Measurements from ENCODE around the gene INSYN2B.

INSYN2B gene

DNA sequence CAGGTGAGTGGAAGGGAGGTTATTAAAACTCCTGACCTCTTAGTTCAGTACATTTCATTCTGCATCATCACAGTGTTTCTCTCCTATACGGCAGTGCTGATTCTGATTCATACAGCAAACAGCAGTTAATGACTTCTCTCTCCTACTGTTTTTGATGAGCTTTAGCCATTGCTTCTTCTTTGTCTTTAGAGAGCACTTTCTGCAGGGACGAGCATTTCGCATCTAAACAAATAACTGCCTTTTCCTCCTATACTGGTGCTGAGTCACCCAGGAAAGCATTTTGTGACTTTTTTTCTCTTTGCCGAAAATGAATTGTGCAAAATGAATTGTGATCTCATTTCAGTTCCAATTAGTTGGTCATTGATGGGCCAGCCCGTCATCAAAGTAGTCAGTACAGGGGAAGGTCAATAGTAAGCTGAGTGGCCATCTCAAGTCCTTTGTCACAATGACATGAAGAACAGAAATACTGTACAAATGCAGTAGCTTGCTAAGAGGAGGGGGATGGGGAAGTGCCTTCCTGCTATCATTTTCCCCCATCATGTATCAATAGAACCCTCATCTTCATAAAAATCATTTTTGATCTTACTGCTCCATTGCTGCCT, 98.5 kb downstream of the INSYN2B start:
- no peak for DNase-seq

DNA sequence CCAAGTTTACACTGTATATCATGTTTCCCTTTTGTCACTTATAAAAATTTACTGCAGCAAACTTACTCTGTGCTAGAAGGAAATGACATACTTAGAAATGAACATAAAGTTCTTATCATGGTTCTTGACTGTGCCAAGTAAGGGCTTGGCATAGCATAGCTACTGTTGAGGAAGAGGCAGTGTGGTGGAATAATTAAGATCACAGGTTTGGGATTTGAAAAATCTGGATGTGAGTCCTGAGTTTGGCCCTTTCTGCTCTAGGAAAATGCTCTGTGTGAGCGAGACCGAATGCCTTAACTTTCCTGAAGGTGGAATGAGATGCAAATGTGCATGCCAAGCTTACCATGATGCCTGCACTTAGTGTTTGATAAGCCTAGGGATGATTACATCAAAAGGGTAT, 99.5 kb downstream of the INSYN2B start:
- no peak for DNase-seq

DNA sequence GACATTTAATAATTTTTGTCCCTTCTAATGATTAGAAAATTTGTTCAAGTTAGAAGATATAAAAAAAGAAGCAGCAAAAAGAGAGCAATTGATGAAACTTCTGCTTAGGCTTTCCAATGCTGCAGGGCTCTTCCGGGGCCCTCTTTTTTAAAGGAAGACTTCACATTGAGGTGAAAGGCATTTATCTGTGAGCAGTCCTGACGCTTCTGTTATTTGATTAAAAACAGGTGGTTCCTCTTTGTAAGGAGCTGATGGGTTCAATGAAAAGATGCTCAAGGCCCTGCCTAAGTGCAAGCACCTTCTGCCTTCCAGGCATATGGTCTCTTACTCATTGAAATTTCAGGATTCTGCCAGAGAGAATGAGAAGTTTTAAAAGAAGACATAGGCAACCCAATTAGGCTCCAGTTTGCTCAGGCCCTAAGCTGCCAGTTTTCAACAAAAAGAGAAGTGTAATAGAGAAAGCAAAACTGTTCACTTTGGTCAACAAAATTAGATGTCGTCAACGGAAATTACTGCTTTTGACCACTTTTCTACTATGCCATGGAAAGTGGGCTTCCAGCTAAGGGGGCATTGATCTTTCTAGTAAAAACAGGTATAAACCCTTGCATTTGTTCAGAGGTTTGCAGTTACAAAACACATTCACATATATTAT, 100.2 kb downstream of the INSYN2B start:
- no peak for DNase-seq

DNA sequence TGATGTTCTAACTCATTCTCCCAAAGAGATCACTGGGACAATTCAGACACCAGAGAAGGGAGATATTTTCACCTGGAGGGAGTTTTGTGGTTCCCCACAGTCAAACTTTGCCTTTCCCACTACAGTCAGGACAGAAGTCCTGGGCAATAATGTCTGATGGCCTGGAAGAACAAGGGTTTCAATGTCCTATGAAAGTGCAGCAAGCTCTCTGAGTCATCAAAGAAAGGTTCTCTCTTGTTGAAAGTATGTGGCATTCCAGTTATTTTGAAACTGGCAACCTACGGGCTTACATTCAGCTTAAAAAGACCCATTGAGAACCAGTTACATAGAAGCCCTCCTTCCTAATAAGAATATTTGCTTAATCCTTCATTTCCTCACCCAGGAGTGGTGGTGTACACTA, 103.9 kb downstream of the INSYN2B start:
- no peak for DNase-seq

DNA sequence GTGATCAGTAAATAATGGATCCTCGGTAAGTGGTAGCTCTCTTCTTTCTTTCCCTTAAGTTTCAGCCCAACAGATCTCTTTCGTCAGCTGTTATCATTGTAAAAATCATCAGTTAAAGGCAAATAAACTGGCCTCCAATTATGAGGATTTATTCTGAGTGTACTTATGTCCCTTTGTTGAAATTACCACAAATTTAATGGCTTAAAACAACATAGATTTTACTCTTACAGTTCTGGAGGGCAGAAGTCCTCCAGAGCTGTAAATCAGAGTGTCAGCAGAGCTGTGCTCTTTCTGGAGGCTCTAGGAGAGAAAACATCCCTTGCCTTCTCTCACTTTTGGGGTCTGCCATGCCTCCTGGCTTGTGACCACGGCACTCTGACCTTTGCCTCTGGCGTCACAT, 104.6 kb downstream of the INSYN2B start:
- DNase-seq, result no peak

DNA sequence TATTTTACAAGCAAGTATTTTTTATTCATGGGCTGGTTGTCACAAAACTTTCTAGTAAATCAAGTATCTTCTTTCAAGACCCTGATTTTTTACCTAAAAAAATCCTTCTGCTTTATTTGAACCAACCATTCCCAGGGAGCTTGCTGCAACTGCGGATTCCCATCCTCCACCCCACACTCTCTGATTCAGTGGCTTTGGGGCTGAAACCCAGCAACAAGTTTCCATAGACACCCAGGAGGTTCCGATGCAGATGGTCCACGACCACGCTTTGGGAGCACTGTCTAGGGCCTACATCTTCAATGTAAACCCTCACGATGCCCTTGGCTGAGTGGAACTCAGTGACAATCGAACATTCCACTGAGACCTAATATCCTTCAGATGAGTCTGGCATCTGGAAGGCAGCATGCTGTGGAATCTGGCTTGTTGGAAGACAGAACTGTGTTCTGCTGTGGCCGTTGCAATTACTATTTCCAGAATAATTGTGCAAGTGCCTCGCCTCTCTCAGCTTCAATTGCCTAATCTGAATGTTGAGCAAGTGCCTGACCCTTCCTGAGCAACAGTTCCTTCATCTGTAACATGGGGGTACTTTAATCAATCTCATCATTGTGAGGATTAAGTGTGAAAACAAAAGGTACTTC, 105.1 kb downstream of the INSYN2B start:
- DNase-seq, result no peak

DNA sequence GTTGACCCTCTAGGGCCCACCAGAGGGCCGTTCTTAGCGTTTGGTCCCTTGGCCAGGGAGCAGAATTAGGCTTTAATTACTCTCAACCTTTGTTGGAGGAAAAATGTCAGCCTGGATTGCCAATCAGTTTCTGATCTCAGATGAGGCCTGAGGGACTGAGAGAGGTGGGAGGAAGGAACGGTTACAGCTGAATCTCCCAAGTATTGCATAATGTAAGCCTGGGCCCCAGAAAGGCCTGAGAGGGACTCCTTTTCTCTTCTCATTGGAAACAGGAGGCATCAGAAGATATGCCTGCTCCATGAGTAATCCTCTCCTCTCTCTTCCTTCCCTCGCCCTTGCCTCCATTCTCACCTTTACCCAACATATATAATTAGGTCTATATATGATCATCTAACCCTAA, 105.7 kb downstream of the INSYN2B start:
- no peak for DNase-seq

DNA sequence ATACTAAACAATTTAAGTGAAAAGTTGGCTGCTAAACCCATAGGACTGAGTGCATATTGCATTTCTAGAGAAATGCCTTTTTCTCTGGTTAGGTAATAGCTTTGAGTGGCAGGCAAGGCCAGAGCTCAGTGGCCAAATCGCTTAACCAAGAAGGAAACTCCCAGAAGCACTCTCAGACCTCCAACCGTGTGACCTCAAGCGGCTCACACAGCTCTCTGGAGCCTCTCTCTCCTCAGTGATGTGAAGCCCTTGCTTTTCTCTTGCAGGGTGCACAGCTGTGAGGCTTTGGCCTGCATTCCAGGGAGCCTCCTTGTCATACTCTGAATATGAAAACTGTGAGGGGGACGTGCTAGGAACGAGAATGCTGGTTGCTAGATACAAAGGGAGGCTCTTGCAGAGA, 106.7 kb downstream of the INSYN2B start:
- DNase-seq, result no peak

DNA sequence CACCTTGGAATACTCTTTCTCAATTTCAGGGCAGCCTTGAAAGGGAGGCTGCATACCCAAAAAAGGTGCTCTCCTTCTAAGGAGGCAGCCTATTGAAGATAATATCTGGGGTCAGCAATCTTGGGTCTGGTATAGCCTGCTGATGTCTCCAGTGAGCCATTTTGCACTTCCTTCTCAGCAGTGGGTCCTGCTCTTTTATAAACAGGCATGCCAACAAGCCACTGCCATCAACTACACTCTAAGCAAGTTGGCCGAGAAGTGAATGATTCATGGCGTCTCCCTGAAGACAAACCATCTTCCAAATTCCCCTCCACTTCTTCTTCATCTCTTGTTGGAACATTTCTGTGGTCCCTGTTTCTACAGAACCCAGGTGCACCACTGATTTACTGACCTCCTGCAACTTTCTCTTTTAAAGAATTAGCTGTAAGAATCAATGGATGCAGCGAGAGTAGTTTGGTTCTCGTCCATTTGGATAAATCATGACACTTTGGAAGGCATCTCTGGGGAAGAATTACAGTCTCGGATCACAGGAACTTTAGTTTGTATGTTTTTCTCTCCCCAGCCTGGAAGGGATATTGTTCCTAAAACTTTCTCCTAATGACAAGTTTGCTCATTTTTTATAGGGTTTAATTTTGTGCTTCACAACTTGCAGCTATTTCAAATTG, 108.3 kb downstream of the INSYN2B start:
- DNase-seq, result no peak

DNA sequence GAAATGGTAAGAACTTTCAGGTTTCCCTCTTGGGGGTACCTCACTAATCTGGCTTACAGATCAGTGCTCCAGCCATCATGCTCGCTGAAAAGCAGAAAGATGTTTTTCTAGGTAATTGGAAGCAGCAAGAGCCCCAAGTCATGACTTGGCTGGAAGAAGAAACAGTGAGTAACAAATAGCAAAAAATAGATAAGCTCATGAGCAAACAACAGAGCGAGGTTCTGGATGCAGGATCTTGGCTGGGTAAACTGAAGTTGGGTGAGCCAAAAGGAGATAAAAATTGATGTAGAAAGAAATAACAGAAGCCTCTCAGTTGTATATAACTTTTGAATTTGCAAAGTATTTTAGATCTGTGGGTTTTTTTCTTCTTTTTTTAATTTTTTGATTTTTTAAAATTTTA, 110.1 kb downstream of the INSYN2B start:
- DNase-seq, result no peak

DNA sequence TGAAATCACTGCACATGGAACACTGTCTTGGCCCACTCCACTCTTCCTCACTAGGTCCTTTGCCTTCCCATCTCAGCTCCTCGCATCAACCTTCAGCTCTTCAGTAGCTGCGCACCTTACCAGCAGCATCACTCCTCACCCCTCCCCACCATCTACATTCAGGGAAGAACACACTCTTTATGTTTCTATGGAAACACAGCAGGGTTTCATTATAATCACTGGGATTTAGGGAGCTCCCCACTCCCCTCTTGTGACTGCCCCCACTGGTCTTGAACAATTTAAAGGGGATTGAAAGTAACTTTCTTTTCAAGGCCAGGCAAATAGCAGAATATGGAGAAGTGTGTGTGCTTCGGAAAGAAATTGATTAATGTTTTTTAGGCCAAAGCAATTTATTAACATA, 111.2 kb downstream of the INSYN2B start:
- no peak for DNase-seq

DNA sequence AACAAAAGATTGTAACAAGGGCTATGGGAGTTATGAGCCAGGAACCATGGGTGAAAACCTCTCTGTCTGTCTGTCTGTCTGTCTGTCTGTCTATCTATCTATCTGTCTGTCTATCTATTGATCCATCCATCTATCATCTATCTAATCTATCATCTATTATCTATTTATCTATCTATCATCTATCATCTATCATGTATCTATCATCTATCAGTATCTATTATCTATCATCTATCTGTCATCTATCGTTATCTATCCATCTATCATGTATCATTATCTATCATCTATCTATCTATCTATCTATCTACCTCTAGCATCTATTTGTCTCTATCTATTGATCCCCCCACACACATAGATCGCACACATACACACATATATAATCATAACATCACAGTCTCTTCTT, 112.9 kb downstream of the INSYN2B start:
- no peak for DNase-seq

DNA sequence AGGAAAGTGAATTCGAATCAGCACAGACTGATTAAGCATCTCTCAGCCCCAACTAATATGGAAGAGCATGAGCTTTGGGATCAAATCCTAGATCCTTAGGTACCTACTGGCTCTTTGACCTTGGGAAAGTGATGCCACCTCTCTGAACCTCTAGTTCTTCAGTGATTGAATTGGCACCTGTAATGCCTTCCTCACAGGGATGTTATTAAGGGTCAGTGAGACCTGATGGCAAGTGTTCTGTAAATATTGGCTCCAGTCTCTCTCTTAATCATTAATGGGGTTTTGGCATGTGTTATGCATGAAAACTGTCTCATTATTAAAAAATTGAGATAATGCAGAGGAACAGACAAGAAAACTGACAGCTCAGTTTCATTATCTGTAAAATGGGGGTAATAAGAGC, 115.8 kb downstream of the INSYN2B start:
- no peak for DNase-seq

DNA sequence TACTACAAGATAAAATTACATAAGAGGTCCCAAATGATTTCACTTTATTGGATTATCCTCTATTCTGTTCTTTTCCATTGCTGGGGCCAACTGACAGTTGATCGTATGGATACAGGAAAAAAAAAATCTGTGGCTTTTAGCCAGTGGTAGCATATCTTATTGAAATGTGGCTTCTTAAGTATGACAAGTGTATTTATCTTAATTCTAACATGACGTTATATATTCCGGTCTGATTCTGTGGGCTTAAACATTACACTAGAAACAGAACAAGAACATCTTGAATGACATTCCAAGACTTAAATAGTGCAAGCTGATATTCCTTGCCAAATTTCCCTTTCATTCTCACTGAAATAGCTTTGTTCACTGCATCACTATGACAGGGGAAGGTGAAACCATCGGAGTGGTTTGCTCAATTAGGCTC, 117.9 kb downstream of the INSYN2B start:
- DNase-seq, result no peak

DNA sequence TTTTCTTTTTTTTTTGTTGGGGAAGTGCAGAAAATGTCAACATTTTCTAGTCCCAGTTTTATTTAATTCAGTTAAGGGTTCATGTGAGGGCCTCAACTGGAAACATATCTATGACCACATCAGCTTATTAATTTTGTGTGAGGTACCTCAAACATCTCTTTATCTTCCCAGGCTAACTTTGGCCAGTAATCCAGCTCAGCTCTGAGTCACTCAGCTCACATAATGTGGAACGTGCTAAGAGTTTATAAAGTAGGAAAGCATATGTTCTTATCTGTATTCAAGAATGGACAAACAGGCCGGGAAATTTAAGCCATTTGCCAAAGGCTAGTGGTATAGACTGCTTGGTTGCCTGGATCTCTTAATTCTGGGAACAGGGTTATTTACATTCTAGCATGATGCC, 118.4 kb downstream of the INSYN2B start:
- DNase-seq, result no peak

DNA sequence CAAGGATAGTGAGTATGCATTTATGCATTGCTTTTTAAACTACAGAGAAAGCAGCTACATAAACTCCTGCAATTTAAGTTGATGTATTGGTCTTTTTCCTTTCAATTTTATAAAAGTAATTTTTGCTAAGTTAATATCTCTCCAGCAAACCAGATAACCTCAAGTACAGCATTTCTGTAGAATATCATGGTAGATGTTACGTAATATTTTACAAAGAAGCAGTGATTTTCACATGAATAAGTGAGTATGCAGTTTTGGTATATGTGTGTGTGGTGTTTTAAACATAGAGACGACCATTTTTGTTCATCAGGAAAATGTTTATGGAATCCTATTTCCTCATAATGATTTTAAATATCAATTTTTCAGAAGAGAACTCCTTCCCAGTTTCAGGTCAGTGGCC, 118.9 kb downstream of the INSYN2B start:
- DNase-seq, result no peak

DNA sequence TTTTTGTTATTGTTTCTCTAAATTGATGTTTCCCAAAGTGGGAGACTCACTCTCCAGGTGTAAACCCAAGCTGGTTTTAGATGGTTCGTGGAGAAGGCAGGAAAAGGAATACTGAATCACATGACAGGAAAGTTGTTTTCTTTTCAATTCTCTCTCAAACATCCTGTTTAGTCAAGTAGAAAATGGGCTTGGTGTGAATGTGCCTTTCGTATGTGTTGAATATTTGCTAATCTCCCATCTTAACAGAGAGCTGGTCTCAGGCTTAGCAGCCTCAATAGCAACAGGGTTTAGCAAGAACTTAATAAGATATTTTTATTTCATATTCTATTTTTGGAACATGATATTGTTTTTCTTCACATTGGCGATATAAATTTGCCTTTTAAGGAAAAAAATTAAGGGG, 119.7 kb downstream of the INSYN2B start:
- no peak for DNase-seq

DNA sequence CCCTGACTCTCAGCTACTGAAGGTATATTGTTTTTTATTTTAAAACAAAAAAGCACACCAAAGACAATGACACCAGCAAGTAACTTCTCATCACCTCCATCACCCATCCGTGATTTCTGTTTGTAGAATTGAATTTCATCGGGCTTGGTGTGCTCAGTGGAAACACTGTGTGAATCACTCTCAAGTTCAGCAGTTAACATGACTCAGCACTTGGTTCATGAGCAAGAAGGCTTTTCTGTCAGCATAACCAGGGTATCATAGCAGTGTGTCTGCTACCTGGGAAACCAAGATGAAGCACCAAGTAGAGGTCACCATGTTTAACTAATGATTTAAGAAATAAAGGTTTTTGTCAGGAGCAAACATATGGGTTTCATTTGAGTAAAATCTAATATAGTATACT, 123.7 kb downstream of the INSYN2B start:
- DNase-seq, result no peak

DNA sequence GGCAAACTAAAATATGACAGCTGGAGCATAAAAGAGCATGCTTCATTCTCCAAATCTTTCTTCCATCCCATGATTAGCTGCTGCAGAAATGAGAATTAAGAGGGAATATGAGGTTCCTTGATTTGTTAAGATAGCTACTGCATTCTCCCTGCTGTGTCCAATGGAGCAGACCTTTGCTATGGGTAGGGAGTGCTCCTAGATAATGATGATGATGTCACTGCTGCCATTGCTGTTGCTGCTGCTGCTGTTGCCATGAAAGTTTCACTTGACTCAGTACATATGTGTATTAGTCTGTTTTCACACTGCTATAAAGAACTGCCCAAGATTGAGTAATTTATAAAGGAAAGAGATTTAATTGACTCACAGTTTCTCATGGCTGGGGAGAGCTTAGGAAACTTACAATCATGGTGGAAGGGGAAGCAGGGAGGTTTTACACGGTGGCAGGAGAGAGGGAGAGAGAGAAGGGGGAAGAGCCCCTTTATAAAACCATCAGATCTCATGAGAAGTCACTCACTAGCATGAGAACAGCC, 128.9 kb downstream of the INSYN2B start:
- DNase-seq, result no peak

DNA sequence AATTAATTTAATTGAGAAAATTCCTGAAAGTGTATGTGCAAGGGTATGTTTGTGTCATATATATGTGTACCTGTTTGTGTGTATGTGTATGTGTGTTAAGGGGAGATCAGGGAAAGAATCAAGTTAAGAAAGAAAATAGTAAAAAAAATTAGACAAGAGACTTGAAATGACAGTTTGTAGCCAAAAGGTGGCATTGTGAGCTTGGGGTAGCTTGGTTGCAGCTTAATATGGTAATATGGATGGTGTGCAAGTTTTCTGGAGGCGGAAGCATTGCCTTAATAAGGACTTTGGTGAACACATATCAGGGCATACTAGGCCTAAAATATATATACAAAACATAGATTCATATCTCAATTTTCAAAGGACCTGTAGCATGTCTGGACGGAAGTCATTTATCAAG, 129.9 kb downstream of the INSYN2B start:
- no peak for DNase-seq

DNA sequence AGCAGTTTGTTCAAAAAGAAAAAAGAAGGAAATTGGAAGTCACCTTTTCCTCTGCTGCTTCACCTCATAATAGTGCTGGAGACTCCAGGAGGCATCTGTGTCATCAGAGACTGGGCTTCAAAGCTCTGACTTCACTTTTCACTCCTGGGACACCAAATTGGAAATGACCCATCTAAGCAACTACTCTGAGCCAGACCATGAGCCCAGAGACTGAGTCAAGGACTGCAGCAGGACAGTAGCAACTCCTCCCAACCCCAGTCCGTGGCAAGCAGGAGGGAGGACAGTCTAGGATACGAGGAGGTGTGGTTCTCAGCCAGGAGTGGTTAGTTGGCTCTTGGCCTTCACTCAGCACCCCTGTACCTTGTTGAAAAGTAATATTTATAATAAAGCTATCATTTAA, 131.5 kb downstream of the INSYN2B start:
- DNase-seq, result no peak

DNA sequence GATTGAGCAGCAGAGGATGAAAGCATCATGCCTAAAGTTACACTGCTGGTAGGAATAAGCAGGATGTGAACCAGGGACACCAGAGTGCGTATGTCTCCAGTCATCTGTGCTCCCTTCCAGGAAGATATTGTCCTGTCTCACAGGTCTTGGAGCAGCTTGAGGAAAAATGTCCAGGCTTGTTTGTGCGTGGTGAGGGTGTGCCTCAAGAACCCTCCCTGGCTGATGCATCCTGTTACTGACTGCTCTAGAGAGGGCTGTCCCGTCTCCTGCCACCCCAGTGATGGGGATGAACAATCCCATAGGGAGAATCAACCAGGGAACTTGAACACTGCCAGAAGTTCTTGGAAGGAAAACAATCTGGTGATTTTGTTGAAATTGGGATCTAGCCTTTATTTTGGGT, 132.0 kb downstream of the INSYN2B start:
- DNase-seq, result no peak

DNA sequence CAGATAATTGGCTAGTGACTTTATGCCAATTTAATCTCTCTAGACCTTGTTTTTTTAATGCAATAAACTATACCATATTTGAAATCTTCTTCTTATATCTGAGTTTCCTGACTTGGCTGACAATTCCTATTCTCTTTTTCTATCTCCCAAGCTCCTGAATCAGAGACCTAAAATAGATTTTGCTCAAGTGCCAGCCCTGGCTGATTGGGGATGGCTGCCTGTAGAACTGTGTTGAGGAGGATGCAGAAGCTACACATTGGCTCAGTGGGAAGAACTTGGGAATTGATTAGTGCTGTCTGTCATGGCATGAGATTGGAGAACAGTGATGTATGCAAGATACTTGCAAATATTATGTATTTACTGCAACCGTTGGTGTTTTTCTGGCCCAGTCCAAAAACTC, 132.8 kb downstream of the INSYN2B start:
- no peak for DNase-seq

DNA sequence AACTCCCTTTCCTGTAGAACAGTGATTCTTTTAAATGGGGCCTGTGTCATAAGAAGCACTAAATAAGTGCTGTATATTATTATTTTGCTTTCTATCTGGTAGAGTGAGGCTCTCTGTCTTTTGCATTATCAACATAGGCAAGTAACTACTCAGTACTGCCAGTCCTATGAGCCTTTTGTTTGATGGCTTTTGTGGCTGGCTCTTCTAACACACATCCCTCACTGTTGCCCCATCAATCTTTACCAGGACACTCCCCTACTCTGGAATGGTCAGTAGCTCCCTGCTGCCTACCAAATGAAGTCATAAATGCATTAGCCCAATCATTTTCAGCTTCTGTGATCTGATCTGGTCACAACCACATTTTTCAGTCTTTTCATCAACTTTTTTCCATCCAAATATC, 137.6 kb downstream of the INSYN2B start:
- no peak for DNase-seq
